HepG2 (cell line): Measurements from ENCODE around the gene PRPSAP2. TPM values are rescaled to one million over a fixed set of nuclear protein-coding genes. Genes with fewer than 3 reads are reported as not detected.

ENCODE experiments used
- ATAC-seq: fragments of 200-7000 bp; cut with Tn5 transposase; 3 replicates; pipeline ENCODE4 v1.9.1; 2020; ENCODE audit warnings: mild to moderate bottlenecking, moderate library complexity
- BruUV-seq: library from RNA; stranded (reverse); fragments of 400-500 nt; replicated peaks from 2 replicates; lab custom pipeline; 2021; lab: Mats Ljungman, UMichigan
- CTCF ChIA-PET: fragments of 300-600 bp; formaldehyde crosslinking; extraction: SDS; loops from one replicate; lab custom pipeline; 2021; ENCODE audit warnings: low total read pairs, inconsistent platforms, low intra/inter-chr PET ratio; lab: Yijun Ruan, JAX
- POLR2A ChIA-PET: fragments of 350-600 bp; sonication (Branson Sonifier 250); formaldehyde crosslinking; loops from one replicate; lab custom pipeline; 2020; ENCODE audit warnings: antibody characterized with exemption, inconsistent platforms; lab: Yijun Ruan, JAX
- DNase-seq: peaks from one replicate; pipeline ENCODE4 v3.0.0-alpha.2; 2015; ENCODE audit warnings: low spot score
- FAIRE-seq: peaks from 3 replicates; lab custom pipeline; 2011; peaks lifted over from hg19 to GRCh38; lab: Jason Lieb, UNC
- H2AFZ ChIP-seq: one replicate; pipeline ENCODE4 v1.6.1; 2011; ENCODE audit warnings: low read length, inconsistent platforms
- H3K27ac ChIP-seq: fragments of 300-600 bp; 3 replicates; pipeline ENCODE4 v1.8.0; 2011; ENCODE audit warnings: mixed run types, mild to moderate bottlenecking, mixed read lengths, low read length, inconsistent platforms; ENCODE audit not compliant: insufficient read depth; ENCODE audit errors: extremely low read length
- H3K27me3 ChIP-seq, 2 experiments: fragments of 200-600 bp in 1 of 2; 2 replicates in 1 of 2; 3 replicates in 1 of 2; pipeline versions ENCODE4 v1.6.0 to v1.8.0; 2011; ENCODE audit warnings: low read length in 2 of 2, mild to moderate bottlenecking in 2 of 2, moderate library complexity in 2 of 2, inconsistent platforms in 1 of 2; ENCODE audit not compliant: insufficient read depth in 2 of 2, control insufficient read depth in 1 of 2
- H3K36me3 ChIP-seq, 2 experiments: fragments of 200-600 bp in 1 of 2; replicated peaks in 1 of 2; 2 replicates in 1 of 2; 3 replicates in 1 of 2; pipeline versions ENCODE4 v1.5.1 to v1.8.0; 2011; ENCODE audit warnings: low read length in 2 of 2, inconsistent platforms in 1 of 2; ENCODE audit not compliant: insufficient read depth in 2 of 2, control insufficient read depth in 1 of 2
- H3K4me1 ChIP-seq: 2 replicates; pipeline ENCODE4 v1.5.1; 2012; ENCODE audit warnings: low read length, inconsistent platforms; ENCODE audit not compliant: insufficient read depth
- H3K4me2 ChIP-seq: 2 replicates; pipeline ENCODE4 v1.6.0; 2011; ENCODE audit warnings: low read depth, low read length, inconsistent platforms
- H3K4me3 ChIP-seq, 3 experiments: fragments of 200-600 bp in 1 of 3; sonication (generic), shearing (Covaris generic) in 1 of 3; replicated peaks in 1 of 3; 2 replicates each; pipeline ENCODE4 v1.5.1; 2011 to 2016; ENCODE audit warnings: low read length in 3 of 3, inconsistent platforms in 2 of 3, low read depth in 2 of 3, mild to moderate bottlenecking in 2 of 3, control low read depth in 1 of 3, mixed read lengths in 1 of 3; ENCODE audit not compliant: insufficient read depth in 1 of 3
- H3K79me2 ChIP-seq: one replicate; pipeline ENCODE4 v1.6.1; 2011; ENCODE audit warnings: low read length, inconsistent platforms; ENCODE audit not compliant: insufficient read depth
- H3K9ac ChIP-seq: 2 replicates; pipeline ENCODE4 v1.6.0; 2011; ENCODE audit warnings: mild to moderate bottlenecking, low read depth, low read length, inconsistent platforms; ENCODE audit not compliant: insufficient read depth
- H3K9me3 ChIP-seq: 2 replicates; pipeline ENCODE4 v1.5.1; 2012; ENCODE audit warnings: mild to moderate bottlenecking, low read length
- H4K20me1 ChIP-seq: 2 replicates; pipeline ENCODE4 v1.6.0; 2011; ENCODE audit warnings: inconsistent platforms, mild to moderate bottlenecking, low read length, moderate library complexity; ENCODE audit not compliant: insufficient read depth
- FOXK2 ChIP-seq: fragments of 450-650 bp; IDR thresholded peaks from 2 replicates; pipeline ENCODE4 v1.6.1; 2016
- KAT7 ChIP-seq: IDR thresholded peaks from 2 replicates; pipeline ENCODE4 v1.6.1; 2018; ENCODE audit warnings: borderline replicate concordance, missing compliant biosample characterization
- KLF6 ChIP-seq: IDR thresholded peaks from 2 replicates; pipeline ENCODE4 v1.8.0; 2016; ENCODE audit warnings: missing biosample characterization, missing genetic modification reagents
- NCOA1 ChIP-seq: sonication (generic); formaldehyde crosslinking; IDR thresholded peaks from 2 replicates; pipeline ENCODE4 v1.9.0; 2021; ENCODE audit warnings: missing genetic modification reagents
- SP1 ChIP-seq, 2 experiments: fragments of 450-650 bp in 1 of 2; sonication (generic) in 1 of 2; formaldehyde crosslinking in 1 of 2; IDR thresholded peaks; 2 replicates each; pipeline versions ENCODE4 v1.4.0 to v1.6.1; 2016 to 2020; ENCODE audit warnings: missing genetic modification reagents in 1 of 2
- ZNF644 ChIP-seq: IDR thresholded peaks from 2 replicates; pipeline ENCODE4 v1.6.1; 2016; ENCODE audit warnings: low read depth
- ZNF713 ChIP-seq: sonication (generic); formaldehyde crosslinking; IDR thresholded peaks from 2 replicates; pipeline ENCODE4 v1.4.0; 2020; ENCODE audit warnings: mild to moderate bottlenecking, missing genetic modification reagents
- ZSCAN21 ChIP-seq: sonication (generic); formaldehyde crosslinking; IDR thresholded peaks from 2 replicates; pipeline ENCODE4 v1.8.0; 2022; ENCODE audit warnings: mild to moderate bottlenecking, missing genetic modification reagents, moderate library complexity, borderline replicate concordance
- WGBS: methylation state at CpG from one replicate; pipeline ENCODE4 v1.1.6; 2017; ENCODE audit warnings: low lambda C conversion rate; 5-methylcytosine and 5-hydroxymethylcytosine counted together
- in situ Hi-C: cut with HindIII; loops from 2 replicates; pipeline ENCODE4 v1.10.0; 2017; ENCODE audit warnings: low pct_unique_long_range_greater_than_20kb; ENCODE audit not compliant: extremely low pct_ligation_motif_present
- intact Hi-C: fragments of 100-400 bp; cut with micrococcal nuclease; formaldehyde crosslinking; loops from one replicate; pipeline ENCODE4 v1.10.0; 2022; ENCODE audit not compliant: unreplicated experiment
- polyA plus RNA-seq, 8 experiments: library from polyadenylated mRNA; depleted of rRNA in 3 of 8; stranded (reverse) in 7 of 8; unstranded in 1 of 8; fragments of >200 nt; fragmentation: Illumina TruSeq in 4 of 8; extraction: Trizol in 4 of 8; gene quantifications; 2 replicates each; pipeline versions ENCODE4 v1.2.1 to v1.2.3, GENCODE V29; 2011 to 2016; ENCODE audit warnings: low read depth in 4 of 8, missing spikeins in 1 of 8, mixed read lengths in 1 of 8; ENCODE audit not compliant: insufficient read depth in 1 of 8
- total RNA-seq, 5 experiments: library from RNA; depleted of rRNA; stranded (reverse); fragments of >200 nt; fragmentation: Illumina TruSeq; extraction: Trizol; gene quantifications; 2 replicates each; pipeline ENCODE4 v1.2.3, GENCODE V29; 2016; ENCODE audit warnings: low read depth in 1 of 5
- TF ChIP-seq, protein P1 (sequence below): fragments of 450-650 bp; IDR thresholded peaks from 2 replicates; pipeline ENCODE4 v1.6.1; 2017
- TF ChIP-seq, protein P2 (sequence below): sonication (generic); formaldehyde crosslinking; IDR thresholded peaks from 2 replicates; pipeline ENCODE4 v1.5.1; 2020; ENCODE audit warnings: mild to moderate bottlenecking, missing genetic modification reagents, borderline replicate concordance
- TF ChIP-seq, protein P3 (sequence below): sonication (generic); formaldehyde crosslinking; IDR thresholded peaks from 2 replicates; pipeline ENCODE4 v1.5.0; 2020; ENCODE audit warnings: missing genetic modification reagents, mild to moderate bottlenecking, borderline replicate concordance

Gene PRPSAP2
- total and polyA plus RNA-seq, 2 of the 13 experiments (the other 11 are each of a cell fraction or from before 2014, with no cell fraction given) = 34.0 to 58.9 TPM

DNA sequence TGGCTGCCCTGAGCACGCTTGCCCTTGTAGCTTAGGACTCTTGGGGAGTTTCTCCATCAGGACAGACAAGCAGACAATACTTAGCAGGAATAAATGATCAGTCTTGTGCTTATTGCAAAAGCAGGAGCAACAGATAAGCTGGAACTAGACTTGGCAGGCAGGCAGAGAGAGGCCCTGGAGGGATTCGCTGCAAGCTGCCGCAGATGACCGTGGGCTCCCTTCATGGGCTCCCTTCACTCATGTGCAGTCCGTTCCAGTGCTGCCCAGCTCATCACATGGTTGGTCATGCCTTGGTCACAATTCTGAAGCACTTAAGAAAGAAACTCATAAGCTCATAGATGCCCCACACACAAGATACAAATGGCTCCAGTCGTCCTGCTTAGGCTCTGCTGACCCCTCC, 91.6 kb downstream of the PRPSAP2 start:
- H3K36me3 ChIP-seq = no peaks in the 10 kb centered on the region
- ChIA-PET POLR2A (no interaction called here), CTCF (no interaction called here)
- no peak for FAIRE-seq
- WGBS = 65% methylated on average over 5 of the region's 6 CpGs
- ATAC-seq = no peak
- H3K9me3 ChIP-seq = no peaks in the 10 kb centered on the region
- in situ Hi-C loops (no loop called here), intact Hi-C loops (no loop called here)
- no peaks in the 10 kb centered on the region for H4K20me1 ChIP-seq
- no peak for DNase-seq
- peaks cover 44% of the 10 kb centered on the region for H3K4me1 ChIP-seq
- TF ChIP-seq ZNF713 (CRISPR knock-in tag) (no peak), KAT7 (CRISPR knock-in tag) (no peak), NCOA1 (CRISPR knock-in tag) (no peak), SP1 (IDR thresholded peaks at IDR 0.05) (no peak), SP1 (CRISPR knock-in tag; IDR thresholded peaks at IDR 0.05) (no peak), ZSCAN21 (CRISPR knock-in tag) (no peak), KLF6 (CRISPR knock-in tag) (no peak), FOXK2 (no peak), ZNF644 (CRISPR knock-in tag) (no peak)
- TF ChIP-seq, protein P1, sequence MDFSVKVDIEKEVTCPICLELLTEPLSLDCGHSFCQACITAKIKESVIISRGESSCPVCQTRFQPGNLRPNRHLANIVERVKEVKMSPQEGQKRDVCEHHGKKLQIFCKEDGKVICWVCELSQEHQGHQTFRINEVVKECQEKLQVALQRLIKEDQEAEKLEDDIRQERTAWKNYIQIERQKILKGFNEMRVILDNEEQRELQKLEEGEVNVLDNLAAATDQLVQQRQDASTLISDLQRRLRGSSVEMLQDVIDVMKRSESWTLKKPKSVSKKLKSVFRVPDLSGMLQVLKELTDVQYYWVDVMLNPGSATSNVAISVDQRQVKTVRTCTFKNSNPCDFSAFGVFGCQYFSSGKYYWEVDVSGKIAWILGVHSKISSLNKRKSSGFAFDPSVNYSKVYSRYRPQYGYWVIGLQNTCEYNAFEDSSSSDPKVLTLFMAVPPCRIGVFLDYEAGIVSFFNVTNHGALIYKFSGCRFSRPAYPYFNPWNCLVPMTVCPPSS = no peak
- TF ChIP-seq, protein P2, sequence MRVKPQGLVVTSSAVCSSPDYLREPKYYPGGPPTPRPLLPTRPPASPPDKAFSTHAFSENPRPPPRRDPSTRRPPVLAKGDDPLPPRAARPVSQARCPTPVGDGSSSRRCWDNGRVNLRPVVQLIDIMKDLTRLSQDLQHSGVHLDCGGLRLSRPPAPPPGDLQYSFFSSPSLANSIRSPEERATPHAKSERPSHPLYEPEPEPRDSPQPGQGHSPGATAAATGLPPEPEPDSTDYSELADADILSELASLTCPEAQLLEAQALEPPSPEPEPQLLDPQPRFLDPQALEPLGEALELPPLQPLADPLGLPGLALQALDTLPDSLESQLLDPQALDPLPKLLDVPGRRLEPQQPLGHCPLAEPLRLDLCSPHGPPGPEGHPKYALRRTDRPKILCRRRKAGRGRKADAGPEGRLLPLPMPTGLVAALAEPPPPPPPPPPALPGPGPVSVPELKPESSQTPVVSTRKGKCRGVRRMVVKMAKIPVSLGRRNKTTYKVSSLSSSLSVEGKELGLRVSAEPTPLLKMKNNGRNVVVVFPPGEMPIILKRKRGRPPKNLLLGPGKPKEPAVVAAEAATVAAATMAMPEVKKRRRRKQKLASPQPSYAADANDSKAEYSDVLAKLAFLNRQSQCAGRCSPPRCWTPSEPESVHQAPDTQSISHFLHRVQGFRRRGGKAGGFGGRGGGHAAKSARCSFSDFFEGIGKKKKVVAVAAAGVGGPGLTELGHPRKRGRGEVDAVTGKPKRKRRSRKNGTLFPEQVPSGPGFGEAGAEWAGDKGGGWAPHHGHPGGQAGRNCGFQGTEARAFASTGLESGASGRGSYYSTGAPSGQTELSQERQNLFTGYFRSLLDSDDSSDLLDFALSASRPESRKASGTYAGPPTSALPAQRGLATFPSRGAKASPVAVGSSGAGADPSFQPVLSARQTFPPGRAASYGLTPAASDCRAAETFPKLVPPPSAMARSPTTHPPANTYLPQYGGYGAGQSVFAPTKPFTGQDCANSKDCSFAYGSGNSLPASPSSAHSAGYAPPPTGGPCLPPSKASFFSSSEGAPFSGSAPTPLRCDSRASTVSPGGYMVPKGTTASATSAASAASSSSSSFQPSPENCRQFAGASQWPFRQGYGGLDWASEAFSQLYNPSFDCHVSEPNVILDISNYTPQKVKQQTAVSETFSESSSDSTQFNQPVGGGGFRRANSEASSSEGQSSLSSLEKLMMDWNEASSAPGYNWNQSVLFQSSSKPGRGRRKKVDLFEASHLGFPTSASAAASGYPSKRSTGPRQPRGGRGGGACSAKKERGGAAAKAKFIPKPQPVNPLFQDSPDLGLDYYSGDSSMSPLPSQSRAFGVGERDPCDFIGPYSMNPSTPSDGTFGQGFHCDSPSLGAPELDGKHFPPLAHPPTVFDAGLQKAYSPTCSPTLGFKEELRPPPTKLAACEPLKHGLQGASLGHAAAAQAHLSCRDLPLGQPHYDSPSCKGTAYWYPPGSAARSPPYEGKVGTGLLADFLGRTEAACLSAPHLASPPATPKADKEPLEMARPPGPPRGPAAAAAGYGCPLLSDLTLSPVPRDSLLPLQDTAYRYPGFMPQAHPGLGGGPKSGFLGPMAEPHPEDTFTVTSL (CRISPR knock-in tag) = no peak
- TF ChIP-seq, protein P3, sequence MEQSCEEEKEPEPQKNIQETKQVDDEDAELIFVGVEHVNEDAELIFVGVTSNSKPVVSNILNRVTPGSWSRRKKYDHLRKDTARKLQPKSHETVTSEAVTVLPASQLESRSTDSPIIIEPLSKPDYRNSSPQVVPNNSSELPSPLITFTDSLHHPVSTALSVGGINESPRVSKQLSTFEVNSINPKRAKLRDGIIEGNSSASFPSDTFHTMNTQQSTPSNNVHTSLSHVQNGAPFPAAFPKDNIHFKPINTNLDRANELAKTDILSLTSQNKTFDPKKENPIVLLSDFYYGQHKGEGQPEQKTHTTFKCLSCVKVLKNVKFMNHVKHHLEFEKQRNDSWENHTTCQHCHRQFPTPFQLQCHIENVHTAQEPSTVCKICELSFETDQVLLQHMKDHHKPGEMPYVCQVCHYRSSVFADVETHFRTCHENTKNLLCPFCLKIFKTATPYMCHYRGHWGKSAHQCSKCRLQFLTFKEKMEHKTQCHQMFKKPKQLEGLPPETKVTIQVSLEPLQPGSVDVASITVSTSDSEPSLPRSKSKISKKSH (CRISPR knock-in tag) = no peak
- H3K79me2 ChIP-seq = no peaks in the 10 kb centered on the region
- H3K4me3 ChIP-seq = no peak overlapping the region
- no peak overlapping the region for H3K9ac ChIP-seq
- no TSS peak for BruUV-seq
- no peak overlapping the region for H2AFZ ChIP-seq
- H3K27ac ChIP-seq = no peak overlapping the region
- no peak overlapping the region for H3K4me2 ChIP-seq
- peaks cover 1 to 33% of the 10 kb centered on the region in 2 experiments; a peak in 3 of 5 replicates for H3K27me3 ChIP-seq
